Lower leg skin (tissue), 4 donors: ENCODE data around the gene ANKRD62. TPM values are rescaled to one million over a fixed set of nuclear protein-coding genes. Genes with fewer than 3 reads are reported as not detected.
A peak's percentile ranks its signal among the peaks of the same experiment; 100 is the strongest.

Source experiments
- DNase-seq, 2 donors: peaks; one replicate each; pipeline ENCODE4 v3.0.0-alpha.2; 2019; ENCODE audit warnings: low spot score in 2 of 2
- H3K4me3 ChIP-seq: fragments of 200-600 bp; sonication (generic); 2 replicates; pipeline ENCODE4 v1.5.1; 2017; ENCODE audit warnings: mild to moderate bottlenecking, low read depth; ENCODE audit not compliant: poor library complexity, severe bottlenecking
- CTCF ChIP-seq, 3 donors: fragments of 450-650 bp; IDR thresholded peaks; one replicate each; pipeline ENCODE4 v1.5.1; 2016; ENCODE audit warnings: antibody characterized with exemption in 3 of 3, mild to moderate bottlenecking in 3 of 3, moderate library complexity in 2 of 3
- POLR2A ChIP-seq, 2 donors: fragments of 450-650 bp; IDR thresholded peaks; one replicate each; pipeline ENCODE4 v1.6.1; 2016 to 2017; ENCODE audit warnings: antibody characterized with exemption in 2 of 2, mild to moderate bottlenecking in 1 of 2, moderate library complexity in 1 of 2
- WGBS, 2 donors: methylation state at CpG; one replicate each; pipeline ENCODE4 v1.1.5; 2018; 5-methylcytosine and 5-hydroxymethylcytosine counted together
- intact Hi-C: fragments of 100-400 bp; cut with DNase I; formaldehyde crosslinking; loops from one replicate; pipeline ENCODE4 v1.15.0; 2023; ENCODE audit warnings: low total_unique reads
- total RNA-seq, 4 donors: library from RNA; depleted of rRNA; stranded (reverse); fragments of >200 nt; gene quantifications; one replicate each; pipeline ENCODE4 v1.1.0, GENCODE V29; 2016

Gene ANKRD62
- total RNA-seq, 4 donors from 2014 or later: not detected

- peak in 1 of 2 donors; percentile 76 for DNase-seq
- TF ChIP-seq POLR2A (IDR thresholded peaks at IDR 0.05) (no peak), CTCF (IDR thresholded peaks at IDR 0.05) (no peak)
- intact Hi-C loops: loop anchor here (10.0 kb wide), 1 partner anchor 402 kb away; no protein-coding TSS in a partner anchor
- 95% methylated on average over 9 to 14 of the region's 14 CpGs for WGBS, 2 donors
- H3K4me3 ChIP-seq: no peak overlapping the region
Measured at GRCh38 chr18:12056884-12057402, 36.7 kb upstream of the ANKRD62 start.

DNA sequence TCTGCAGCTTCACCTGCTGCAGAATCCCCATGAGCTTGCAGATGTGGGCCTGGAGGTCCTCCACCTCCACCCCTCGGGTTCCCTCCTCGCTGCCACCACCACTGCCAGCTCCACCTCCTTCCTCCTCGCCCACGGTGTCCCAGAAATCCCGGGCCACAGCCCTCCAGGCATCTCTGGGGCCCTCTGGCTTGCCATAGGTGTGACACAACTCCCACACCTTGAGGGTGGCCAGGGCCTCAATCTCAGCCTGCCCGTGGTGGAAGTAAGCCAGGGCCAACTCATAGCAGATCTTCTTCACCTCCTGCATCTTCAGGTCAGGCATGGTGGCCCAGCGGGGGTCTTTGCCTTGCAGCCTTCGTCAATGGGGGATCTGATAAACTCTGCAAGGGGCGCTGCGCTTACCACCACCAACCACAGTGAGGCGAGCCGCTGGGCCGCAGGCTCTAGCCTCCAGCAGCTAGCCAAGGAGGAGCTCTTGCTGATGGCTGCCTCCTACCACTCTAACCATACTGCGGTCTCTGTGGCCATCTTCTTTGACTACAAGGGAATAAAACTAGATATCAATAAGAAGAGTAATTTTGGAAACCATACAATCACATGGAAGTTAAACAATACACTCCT lies 36.1 kb upstream of the ANKRD62 start:
- H3K4me3 ChIP-seq: no peak overlapping the region
- 81 to 88% methylated on average over 14 of the region's 14 CpGs for WGBS, 2 donors
- no peak for TF ChIP-seq CTCF (IDR thresholded peaks at IDR 0.05)
- TF ChIP-seq POLR2A (IDR thresholded peaks at IDR 0.05): no peak
- intact Hi-C loops: loop anchor here (10.0 kb wide), 1 partner anchor 403 kb away; no protein-coding TSS in a partner anchor
- DNase-seq: no peak

DNA sequence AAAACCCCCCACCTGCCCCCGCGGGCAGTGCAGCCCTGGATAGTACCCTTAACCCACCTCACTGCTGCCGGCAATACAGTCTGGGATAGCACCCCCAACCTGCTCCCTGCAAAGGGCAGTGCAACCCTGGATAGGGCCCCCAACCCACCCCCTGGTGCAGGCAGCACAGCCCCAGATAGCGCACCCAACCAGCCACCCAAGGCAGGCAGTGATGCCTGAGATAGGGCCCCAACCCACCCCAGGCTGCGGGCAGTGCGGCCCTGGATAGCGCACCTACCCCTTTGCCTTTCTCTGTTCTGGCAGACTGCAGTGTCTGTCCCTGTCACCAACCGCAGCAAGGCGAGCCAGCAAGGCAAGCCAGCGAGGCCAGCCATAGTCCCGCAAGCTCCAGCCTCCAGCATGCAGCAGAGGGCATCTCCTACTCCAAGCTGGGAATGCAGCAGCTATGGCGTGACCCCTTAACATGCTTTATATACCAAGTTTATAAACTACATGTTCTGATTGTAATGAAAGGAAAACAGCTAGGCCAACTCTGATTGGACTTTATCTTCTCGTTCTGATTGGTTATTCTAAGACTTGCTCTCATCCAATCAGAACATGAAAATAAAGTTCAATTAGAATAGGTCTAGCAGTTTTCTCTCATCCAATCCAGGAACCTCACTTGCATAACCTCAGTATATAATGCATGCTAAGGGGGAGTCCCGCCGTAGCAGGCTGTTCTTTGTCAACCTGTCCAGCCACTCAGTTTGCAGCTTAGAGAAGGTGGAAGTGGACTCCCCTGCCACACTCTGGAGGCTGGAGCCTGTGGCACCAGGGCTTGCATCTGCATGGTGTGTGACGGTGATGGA lies 34.1 kb upstream of the ANKRD62 start:
- no peak for TF ChIP-seq CTCF (IDR thresholded peaks at IDR 0.05)
- no peak for TF ChIP-seq POLR2A (IDR thresholded peaks at IDR 0.05)
- no peak for DNase-seq
- WGBS, 2 donors: 92 to 94% methylated on average over 12 to 16 of the region's 16 CpGs

DNA sequence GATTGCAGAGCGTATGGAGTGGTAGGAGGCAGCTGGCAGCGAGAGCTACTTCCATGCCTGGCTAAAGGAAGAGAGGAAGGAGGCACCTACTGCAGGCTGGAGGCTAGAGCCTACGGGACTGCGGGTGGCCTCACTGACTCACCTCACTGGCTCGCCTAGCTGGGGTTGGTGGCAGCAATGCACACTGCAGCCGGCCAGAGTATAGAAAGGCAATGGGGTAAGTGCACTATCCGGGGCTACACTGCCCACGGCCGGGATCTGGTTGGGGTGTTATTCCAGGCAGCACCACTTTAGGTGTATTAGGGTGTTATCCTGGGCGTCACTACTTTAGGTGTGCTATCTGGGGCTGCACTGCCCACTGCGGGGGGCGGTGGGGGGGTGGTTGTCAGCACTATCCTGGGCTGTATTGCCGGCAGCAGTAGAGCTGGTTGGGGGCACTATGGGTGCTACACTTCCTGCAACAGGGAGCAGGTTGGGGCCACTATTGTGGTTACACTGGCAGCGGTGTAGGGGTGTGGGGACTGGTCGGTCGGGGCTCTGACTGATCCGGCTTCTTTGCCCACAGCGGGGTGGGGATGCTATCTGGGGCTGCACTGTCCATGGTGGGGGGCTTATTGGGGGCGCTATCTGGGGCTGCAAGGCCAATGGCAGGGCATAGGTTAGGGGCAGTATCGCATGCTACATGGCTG lies 33.3 kb upstream of the ANKRD62 start:
- no peak for DNase-seq
- WGBS, 2 donors: 87 to 88% methylated on average over 17 to 20 of the region's 20 CpGs
- H3K4me3 ChIP-seq: no peak overlapping the region
- TF ChIP-seq CTCF (IDR thresholded peaks at IDR 0.05) (no peak), POLR2A (IDR thresholded peaks at IDR 0.05) (no peak)
- intact Hi-C loops: no loop called here

More for the DNA sequence above, 34.1 kb upstream of the ANKRD62 start:
- intact Hi-C loops: loop anchor here (10.0 kb wide), 1 partner anchor 405 kb away; no protein-coding TSS in a partner anchor
- no peak overlapping the region for H3K4me3 ChIP-seq

- H3K4me3 ChIP-seq: no peak overlapping the region
- DNase-seq: no peak
- 90 to 93% methylated on average over 12 to 14 of the region's 14 CpGs for WGBS, 2 donors
- intact Hi-C loops: no loop called here
- TF ChIP-seq POLR2A (IDR thresholded peaks at IDR 0.05) (no peak), CTCF (IDR thresholded peaks at IDR 0.05) (no peak)
Measured at GRCh38 chr18:12061685-12062084, 32.0 kb upstream of the ANKRD62 start.
